ENCODE results near the gene TMEM240.
"Not testable (repeated sequence)": the region's sequence is repeated elsewhere in the genome, so short reads cannot be mapped to it uniquely, and the experiment has no call there.

TMEM240 gene

DNA sequence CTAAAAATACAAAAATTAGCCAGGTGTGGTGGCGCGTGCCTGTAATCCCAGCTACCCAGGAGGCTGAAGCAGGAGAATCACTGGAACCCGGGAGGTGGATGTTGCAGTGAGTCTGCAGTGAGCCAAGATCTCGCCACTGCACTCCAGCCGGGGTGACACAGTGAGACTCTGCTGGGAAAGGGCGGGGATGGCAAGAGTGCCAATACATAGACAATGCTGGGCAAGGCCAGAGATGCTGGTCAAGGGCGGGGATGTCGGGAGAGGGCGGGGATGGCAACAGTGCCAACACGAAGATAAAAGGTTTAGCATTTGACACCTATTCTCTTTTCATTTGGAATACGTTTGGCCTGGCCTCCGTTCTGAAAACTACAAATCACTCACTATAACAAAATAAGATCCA is 23.3 kb upstream of the TMEM240 start:
- peaks cover 92% of the 10 kb centered on the region for H3K36me3 Mint-ChIP-seq (ENCODE audit: low read depth)
- no peaks in the 10 kb centered on the region for H3K27me3 Mint-ChIP-seq
- no peak for DNase-seq
- no peak overlapping the region for H3K4me3 Mint-ChIP-seq
- peaks cover 23% of the 10 kb centered on the region for H3K4me1 Mint-ChIP-seq (ENCODE audit: low read depth)
- H3K27ac Mint-ChIP-seq = no peak overlapping the region
- no peaks in the 10 kb centered on the region for H3K9me3 Mint-ChIP-seq

DNA sequence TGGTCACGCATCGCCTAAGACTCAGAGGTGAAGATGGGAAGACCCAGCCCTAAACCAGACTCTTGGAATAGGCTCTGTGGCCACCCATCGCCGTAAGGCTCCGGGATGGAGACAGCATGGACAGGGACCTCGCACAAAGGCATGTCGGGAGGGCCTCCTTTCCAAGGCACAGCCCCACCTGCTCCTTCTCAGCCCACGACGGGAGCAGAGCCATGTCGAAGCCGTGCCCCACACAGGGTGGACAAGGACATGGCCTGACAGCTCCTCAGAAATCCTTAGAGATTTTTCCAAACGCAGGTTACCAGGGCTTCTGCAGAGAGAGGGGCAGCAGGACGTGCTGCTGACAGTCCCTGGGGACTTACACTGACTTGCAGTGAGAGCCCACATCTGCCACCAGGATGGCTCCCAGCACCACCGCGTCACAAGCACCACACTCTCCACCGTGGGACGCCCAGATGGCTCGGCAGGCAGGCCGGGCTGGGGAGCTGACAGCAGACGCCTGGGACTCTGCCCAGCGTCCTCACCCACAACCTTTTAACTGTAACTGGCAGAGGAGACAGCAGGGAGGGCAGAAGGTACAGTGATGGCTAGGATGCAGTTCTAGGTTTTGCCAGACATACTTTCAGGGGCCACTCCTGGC is 22.3 kb upstream of the TMEM240 start:
- H3K9me3 Mint-ChIP-seq = no peaks in the 10 kb centered on the region
- H3K4me3 Mint-ChIP-seq = no peak overlapping the region
- peaks cover 90% of the 10 kb centered on the region for H3K36me3 Mint-ChIP-seq (ENCODE audit: low read depth)
- peak overlapping the region; percentile 44 for H3K27ac Mint-ChIP-seq
- peaks cover 19% of the 10 kb centered on the region for H3K4me1 Mint-ChIP-seq (ENCODE audit: low read depth)
- H3K27me3 Mint-ChIP-seq = no peaks in the 10 kb centered on the region
- DNase-seq = no peak

DNA sequence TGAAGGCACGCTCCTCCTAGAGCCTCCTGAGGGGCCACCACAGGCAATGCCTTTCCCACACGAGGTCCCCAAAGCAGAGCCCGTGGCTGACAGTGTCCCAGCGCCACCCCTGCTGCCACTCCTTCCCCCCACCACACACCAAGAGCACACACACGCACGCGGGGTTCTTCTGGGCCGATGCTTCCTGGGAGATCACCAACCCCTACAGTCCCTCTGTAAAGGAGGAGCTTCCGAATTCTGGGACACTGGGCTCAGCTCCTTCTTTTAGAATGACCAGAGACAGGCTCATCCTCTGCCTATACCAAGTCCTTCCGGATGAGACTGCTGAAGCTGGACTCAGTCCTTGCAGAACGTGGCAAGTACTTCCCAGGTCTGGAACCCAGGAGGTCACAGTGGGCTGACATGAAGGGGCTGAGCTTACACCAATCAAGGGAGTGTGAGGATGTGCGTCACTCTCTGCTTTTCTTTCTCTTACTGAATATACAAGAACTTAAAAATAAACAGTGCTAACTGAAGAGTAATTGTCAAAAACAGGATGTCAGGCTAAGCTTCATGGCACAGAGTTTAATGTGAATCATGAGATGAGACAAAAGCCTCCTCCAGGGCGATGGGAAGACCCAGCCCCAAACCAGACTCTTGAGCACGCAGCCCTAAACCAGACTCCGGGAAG is 21.5 kb upstream of the TMEM240 start:
- Mint-ChIP-seq H3K9me3 (no peaks in the 10 kb centered on the region), H3K27me3 (no peaks in the 10 kb centered on the region), H3K27ac (peak overlapping the region; percentile 44), H3K4me1 (ENCODE audit: low read depth) (peaks cover 12% of the 10 kb centered on the region), H3K4me3 (no peak overlapping the region), H3K36me3 (ENCODE audit: low read depth) (peaks cover 86% of the 10 kb centered on the region)
- DNase-seq = no peak

DNA sequence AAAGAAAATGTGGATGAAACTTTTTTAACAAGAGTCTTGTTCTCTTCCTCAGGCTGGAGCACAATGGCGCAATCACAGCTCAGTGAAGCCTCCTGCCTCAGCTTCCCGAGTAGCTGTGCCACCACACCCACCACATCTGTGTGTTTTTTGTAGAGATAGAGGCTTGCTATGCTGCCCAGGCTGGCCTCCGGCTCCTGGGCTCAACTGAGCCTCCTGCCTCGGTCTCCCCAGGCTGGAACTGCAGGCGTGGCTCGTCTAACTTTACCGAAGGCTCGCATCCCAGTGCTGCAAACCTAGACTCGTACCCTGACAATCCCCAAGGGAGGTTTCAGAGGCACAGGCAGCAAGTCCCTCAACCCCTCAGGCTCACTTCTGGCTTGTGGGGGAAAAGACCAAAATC is 19.8 kb upstream of the TMEM240 start:
- peaks cover 5% of the 10 kb centered on the region for H3K4me1 Mint-ChIP-seq (ENCODE audit: low read depth)
- no peaks in the 10 kb centered on the region for H3K27me3 Mint-ChIP-seq
- H3K9me3 Mint-ChIP-seq = no peaks in the 10 kb centered on the region
- H3K4me3 Mint-ChIP-seq = no peak overlapping the region
- H3K36me3 Mint-ChIP-seq (ENCODE audit: low read depth) = peaks cover 82% of the 10 kb centered on the region
- peak overlapping the region; percentile 6 for H3K27ac Mint-ChIP-seq
- DNase-seq = no peak

DNA sequence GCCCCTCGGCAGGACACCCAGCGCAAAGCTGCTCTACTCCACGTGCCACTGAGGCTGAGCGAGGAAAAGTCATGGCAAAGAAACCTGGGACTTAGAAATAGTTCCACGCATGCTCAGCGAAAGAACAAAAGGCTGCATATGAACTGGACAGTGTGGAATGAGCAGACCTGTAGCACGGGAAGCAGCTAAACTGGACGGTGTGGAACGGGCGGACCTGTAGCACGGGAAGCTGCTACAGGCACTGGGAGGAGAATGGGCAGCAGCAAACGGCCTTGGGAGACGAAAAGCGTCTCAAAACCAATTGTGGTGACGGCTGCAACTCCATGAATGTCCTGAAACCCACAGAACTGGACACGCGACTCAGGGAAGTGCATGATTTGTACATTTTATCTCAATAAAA is 18.6 kb upstream of the TMEM240 start:
- Mint-ChIP-seq H3K4me1 (ENCODE audit: low read depth) (peaks cover 9% of the 10 kb centered on the region), H3K4me3 (no peak overlapping the region), H3K27me3 (no peaks in the 10 kb centered on the region), H3K27ac (peak overlapping the region; percentile 64), H3K9me3 (no peaks in the 10 kb centered on the region), H3K36me3 (ENCODE audit: low read depth) (peaks cover 78% of the 10 kb centered on the region)
- DNase-seq = no peak

DNA sequence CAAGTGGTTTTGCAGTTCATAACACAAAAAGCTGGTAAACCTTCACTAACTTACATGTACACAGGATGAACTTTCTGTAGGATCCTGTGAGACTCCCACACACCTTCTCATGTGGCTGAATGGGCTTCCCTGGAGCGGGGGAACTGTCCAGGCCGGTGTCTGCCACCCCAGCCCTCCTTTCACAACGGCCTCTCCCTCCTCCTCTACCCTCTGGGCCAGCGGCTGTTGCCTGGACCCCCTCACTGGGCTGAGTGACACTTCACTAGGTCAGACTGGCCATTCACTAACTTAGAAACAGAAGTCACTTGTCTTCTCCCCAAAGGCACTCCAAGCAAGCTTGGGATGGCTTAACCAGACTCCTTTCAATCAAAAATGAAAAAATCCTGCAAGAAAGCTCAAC is 18.2 kb upstream of the TMEM240 start:
- DNase-seq = no peak
- no peak overlapping the region for H3K4me3 Mint-ChIP-seq
- H3K27me3 Mint-ChIP-seq = no peaks in the 10 kb centered on the region
- peaks cover 11% of the 10 kb centered on the region for H3K4me1 Mint-ChIP-seq (ENCODE audit: low read depth)
- no peaks in the 10 kb centered on the region for H3K9me3 Mint-ChIP-seq
- peak overlapping the region; percentile 64 for H3K27ac Mint-ChIP-seq
- H3K36me3 Mint-ChIP-seq (ENCODE audit: low read depth) = peaks cover 78% of the 10 kb centered on the region

DNA sequence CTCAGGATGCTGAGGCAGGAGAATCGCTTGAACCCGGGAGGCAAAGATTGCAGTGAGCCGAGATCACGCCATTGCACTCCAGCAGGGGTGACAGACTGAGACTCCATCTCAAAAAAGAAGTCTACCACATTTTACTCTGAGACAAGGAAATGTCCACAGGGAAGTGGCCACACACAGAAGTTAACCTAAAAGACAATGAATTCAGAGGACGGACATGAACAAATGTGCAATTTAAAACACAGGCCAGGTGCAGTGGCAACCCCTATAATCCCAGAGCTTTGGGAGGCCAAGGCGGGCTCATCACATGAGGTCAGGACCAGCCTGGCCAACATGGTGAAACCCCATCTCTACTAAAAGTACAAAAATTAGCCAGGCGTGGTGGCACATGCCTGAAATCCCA is 17.3 kb upstream of the TMEM240 start:
- Mint-ChIP-seq H3K36me3 (ENCODE audit: low read depth) (peaks cover 69% of the 10 kb centered on the region), H3K4me1 (ENCODE audit: low read depth) (peaks cover 11% of the 10 kb centered on the region)
- not testable (repeated sequence) for DNase-seq, H3K27ac Mint-ChIP-seq, H3K4me3 Mint-ChIP-seq, H3K9me3 Mint-ChIP-seq, H3K27me3 Mint-ChIP-seq

DNA sequence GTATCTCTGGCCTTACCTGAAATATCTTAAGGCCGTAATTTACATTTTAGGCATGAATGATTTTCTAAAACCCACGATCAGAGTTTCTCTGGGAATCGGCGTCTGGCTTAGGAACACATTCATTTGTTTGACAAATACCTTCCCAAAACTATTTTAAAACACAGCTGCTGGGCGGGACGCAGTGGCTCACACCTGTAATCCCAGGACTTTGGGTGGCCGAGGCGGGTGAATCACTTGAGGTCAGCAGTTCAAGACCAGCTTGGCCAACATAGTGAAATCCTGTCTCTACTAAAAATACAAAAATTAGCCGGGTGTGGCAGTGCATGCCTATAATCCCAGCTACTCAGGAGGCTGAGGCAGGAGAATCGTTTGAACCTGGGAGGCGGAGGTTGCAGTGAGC is 16.5 kb upstream of the TMEM240 start:
- DNase-seq, H3K27me3 Mint-ChIP-seq, H3K9me3 Mint-ChIP-seq, H3K27ac Mint-ChIP-seq, H3K4me3 Mint-ChIP-seq: not testable (repeated sequence)
- Mint-ChIP-seq H3K36me3 (ENCODE audit: low read depth) (peaks cover 64% of the 10 kb centered on the region), H3K4me1 (ENCODE audit: low read depth) (peaks cover 12% of the 10 kb centered on the region)

DNA sequence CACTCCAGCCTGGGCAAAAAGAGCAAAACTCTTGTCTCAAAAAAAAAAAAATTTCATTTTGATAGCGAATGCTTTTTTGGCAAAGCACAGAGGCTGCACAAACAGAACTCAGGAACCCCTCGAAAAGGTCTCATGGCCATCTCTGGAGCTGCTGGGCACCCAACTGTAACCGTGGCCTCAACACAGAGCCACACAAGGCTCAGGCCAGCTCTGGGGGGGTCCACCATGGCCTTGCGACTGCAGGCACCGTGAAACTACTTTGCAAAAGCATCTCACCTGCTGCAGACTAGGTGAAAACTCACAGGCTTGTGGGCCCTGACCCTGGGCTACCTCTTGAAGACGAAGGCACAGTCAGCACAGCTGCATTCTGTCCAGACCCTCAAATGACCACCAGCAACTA is 16.1 kb upstream of the TMEM240 start:
- no peak overlapping the region for H3K27ac Mint-ChIP-seq
- no peak overlapping the region for H3K4me3 Mint-ChIP-seq
- H3K9me3 Mint-ChIP-seq = no peaks in the 10 kb centered on the region
- H3K27me3 Mint-ChIP-seq = no peaks in the 10 kb centered on the region
- DNase-seq = no peak
- peaks cover 13% of the 10 kb centered on the region for H3K4me1 Mint-ChIP-seq (ENCODE audit: low read depth)
- peaks cover 63% of the 10 kb centered on the region for H3K36me3 Mint-ChIP-seq (ENCODE audit: low read depth)

DNA sequence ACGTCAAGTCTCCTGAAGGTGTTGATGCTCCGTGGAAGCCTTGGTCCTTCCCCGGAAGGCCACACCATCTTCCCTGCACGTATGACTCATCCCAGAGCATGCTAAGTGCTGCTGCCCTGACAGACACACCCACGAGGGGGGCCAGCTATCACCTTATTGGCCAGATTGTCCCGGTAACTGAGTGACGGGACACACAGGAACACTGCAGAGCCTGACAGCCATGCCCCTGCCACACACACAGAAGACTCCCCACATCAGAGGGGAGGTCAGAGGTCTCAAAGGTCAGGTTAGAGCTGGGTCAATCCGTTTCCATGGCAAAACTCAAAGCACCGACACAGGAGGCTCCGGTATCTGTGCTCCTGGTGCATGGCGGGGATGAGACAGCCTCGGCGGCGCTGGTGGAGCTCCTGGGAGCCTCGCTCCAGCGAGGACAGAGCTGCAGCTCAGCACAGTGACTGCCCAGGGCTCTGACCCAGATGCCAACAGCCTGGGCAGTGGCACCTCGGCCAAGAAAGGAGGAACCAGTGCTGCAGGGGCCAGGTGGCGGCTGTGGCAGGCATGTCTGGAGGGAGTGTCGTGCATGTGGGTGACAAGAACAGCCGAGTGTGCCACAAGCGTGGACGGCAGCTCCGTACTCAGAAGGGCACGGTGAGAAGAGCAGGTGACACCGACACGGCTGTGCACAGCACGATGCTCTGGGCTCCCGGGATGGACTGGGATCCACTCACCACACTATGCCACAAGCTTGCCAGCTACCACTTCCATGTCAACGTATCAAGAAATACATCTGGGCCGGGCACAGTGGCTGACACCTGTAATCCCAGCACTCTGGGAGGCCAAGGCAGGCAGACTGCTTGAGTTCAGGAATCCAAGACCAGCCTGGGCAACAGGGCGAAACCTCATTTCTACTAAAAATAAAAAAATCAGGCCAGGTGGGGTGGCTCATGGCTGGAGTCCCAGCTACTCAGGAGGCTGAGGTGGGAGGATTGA is 14.8 kb upstream of the TMEM240 start:
- Mint-ChIP-seq H3K9me3 (no peaks in the 10 kb centered on the region), H3K27me3 (no peaks in the 10 kb centered on the region), H3K4me1 (ENCODE audit: low read depth) (peaks cover 13% of the 10 kb centered on the region), H3K27ac (peak overlapping the region; percentile 61), H3K36me3 (ENCODE audit: low read depth) (peaks cover 52% of the 10 kb centered on the region), H3K4me3 (no peak overlapping the region)
- DNase-seq = no peak

DNA sequence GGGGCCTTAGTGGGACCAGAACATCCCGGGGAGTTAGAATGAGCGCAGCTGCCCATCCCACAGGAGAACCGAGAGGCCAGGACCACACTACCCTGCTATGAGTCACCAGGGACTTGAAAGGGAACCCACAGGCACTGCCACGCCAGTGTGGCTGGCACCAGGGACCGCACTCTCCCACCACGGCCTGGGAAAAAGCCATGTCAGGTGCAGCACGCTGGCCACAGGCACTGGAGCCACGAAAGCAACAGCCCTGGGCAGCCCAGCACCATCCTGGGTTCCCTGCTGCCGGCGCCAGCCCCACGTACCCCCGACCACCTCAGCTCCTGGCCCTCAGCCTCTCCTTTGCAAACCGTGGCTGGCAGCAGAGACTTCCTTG is 14.1 kb upstream of the TMEM240 start:
- DNase-seq = no peak
- no peaks in the 10 kb centered on the region for H3K9me3 Mint-ChIP-seq
- no peak overlapping the region for H3K4me3 Mint-ChIP-seq
- H3K36me3 Mint-ChIP-seq (ENCODE audit: low read depth) = peaks cover 45% of the 10 kb centered on the region
- H3K27me3 Mint-ChIP-seq = no peaks in the 10 kb centered on the region
- peak overlapping the region; percentile 61 for H3K27ac Mint-ChIP-seq
- H3K4me1 Mint-ChIP-seq (ENCODE audit: low read depth) = peaks cover 13% of the 10 kb centered on the region

DNA sequence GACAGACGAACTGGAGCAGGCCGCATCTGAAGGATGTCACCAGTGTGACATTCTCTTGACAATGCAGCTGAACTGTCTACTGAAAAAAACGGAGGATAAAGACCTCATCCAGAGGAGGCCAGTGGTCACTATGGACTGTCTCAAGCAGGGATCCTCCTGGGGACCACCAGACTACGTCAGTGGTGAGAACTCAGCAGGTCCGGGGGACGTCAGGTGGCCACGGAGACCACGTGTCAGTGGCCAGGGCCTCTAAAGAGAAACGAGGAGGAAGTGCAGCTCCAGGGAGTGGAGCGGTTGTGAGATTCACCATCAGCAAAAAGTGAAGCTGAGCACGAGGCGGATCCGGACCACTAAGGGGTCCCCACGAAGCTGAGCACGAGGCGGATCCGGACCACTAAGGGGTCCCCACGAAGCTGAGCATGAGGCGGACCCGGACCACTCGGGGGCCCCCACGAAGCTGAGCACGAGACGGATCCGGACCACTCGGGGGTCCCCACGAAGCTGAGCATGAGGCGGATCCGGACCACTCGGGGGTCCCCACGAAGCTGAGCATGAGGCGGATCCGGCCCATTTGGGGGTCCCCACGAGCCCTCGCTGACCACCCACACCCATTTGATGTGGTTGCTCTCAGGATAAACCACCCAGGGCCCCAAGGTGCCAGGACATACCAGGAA is 13.5 kb upstream of the TMEM240 start:
- H3K36me3 Mint-ChIP-seq (ENCODE audit: low read depth) = peaks cover 41% of the 10 kb centered on the region
- H3K4me3 Mint-ChIP-seq = no peak overlapping the region
- H3K4me1 Mint-ChIP-seq (ENCODE audit: low read depth) = peaks cover 13% of the 10 kb centered on the region
- no peak for DNase-seq
- peak overlapping the region; percentile 71 for H3K27ac Mint-ChIP-seq
- H3K27me3 Mint-ChIP-seq = no peaks in the 10 kb centered on the region
- H3K9me3 Mint-ChIP-seq = no peaks in the 10 kb centered on the region

DNA sequence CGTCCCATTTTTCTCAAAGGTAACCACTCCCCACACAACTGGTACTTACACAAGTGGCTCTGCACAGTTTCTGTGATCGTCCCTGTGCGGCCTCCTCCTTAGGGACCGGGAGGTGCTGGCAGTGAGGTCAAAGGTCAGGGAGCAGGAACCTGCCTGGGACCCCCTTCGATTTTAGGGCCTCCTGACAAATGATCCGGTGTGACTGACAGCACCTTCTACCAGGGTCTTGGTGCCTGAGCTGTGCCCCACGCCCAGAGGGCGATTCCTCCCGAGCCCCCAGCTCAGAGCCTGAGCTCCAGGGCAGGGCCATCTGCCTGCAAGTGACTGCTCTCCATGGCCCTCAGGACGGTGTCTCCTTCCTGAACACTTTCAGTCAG is 11.8 kb upstream of the TMEM240 start:
- Mint-ChIP-seq H3K4me3 (no peak overlapping the region), H3K27me3 (no peaks in the 10 kb centered on the region), H3K4me1 (ENCODE audit: low read depth) (peaks cover 12% of the 10 kb centered on the region), H3K9me3 (no peaks in the 10 kb centered on the region), H3K36me3 (ENCODE audit: low read depth) (peaks cover 41% of the 10 kb centered on the region), H3K27ac (peak overlapping the region; percentile 37)
- no peak for DNase-seq

DNA sequence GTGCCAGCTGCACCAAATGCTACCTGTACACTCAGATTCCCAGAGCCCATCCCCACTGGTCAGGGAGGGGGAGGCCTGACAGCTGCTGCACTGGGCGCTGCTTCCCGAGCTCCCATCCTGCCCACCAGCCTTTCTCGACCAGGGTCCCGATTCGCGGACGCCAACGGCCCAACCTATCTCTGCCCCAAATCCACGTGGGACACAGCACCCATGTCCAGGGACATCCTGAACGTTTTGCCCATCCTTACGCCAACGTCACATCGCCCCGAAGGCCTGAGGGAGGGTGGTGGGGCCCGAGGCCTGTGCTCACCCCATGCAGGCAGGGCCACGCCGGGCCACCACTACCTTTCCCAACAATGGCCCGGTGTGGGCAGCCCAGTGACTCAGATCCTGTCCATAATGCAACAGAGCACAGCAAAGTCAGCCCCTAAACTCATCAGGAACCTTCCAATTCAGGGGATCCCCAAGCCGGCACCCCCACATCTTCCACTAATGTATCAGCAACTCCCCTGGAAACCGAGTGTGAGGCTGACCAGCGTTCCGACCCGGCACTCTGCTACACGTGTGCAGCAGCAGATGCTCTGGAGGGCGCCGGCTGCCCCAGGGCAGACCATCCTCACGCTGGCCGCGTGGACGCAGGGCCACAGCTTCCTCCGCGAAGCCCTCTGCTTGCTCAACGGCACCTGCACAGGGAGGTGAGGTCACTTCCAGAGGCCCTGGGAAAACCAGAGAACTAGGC is 11.3 kb upstream of the TMEM240 start:
- no peaks in the 10 kb centered on the region for H3K27me3 Mint-ChIP-seq
- no peaks in the 10 kb centered on the region for H3K9me3 Mint-ChIP-seq
- no peak for DNase-seq
- H3K4me1 Mint-ChIP-seq (ENCODE audit: low read depth) = peaks cover 12% of the 10 kb centered on the region
- peak overlapping the region; percentile 52 for H3K27ac Mint-ChIP-seq
- H3K4me3 Mint-ChIP-seq = no peak overlapping the region
- peaks cover 40% of the 10 kb centered on the region for H3K36me3 Mint-ChIP-seq (ENCODE audit: low read depth)
